Karpas-422 (cell line): ENCODE data around the gene ADRA2B. TPM values are rescaled to one million over a fixed set of nuclear protein-coding genes. Genes with fewer than 3 reads are reported as not detected.

ENCODE experiments used
- DNase-seq: peaks from one replicate; pipeline ENCODE4 v3.0.0-alpha.2; 2015
- H2AFZ ChIP-seq: fragments of 200-600 bp; sonication (generic); 2 replicates; pipeline ENCODE4 v1.6.1; 2014; ENCODE audit warnings: antibody characterized with exemption, low read length, mixed read lengths
- H3K27ac ChIP-seq: fragments of 200-600 bp; sonication (generic); 2 replicates; pipeline ENCODE4 v1.5.1; 2014; ENCODE audit warnings: mild to moderate bottlenecking, low read length, moderate library complexity
- H3K27me3 ChIP-seq: fragments of 200-600 bp; sonication (generic); 2 replicates; pipeline ENCODE4 v1.6.1; 2014; ENCODE audit warnings: low read length, mixed read lengths
- H3K36me3 ChIP-seq: fragments of 200-600 bp; sonication (generic); 2 replicates; pipeline ENCODE4 v1.6.1; 2014; ENCODE audit warnings: low read length, mixed read lengths; ENCODE audit not compliant: insufficient read depth
- H3K4me1 ChIP-seq: fragments of 200-600 bp; sonication (generic); 2 replicates; pipeline ENCODE4 v1.6.1; 2014; ENCODE audit warnings: mild to moderate bottlenecking, low read length, mixed read lengths
- H3K4me2 ChIP-seq: fragments of 200-600 bp; sonication (generic); 2 replicates; pipeline ENCODE4 v1.6.1; 2014; ENCODE audit warnings: low read length, low read depth, mild to moderate bottlenecking; ENCODE audit not compliant: poor library complexity, severe bottlenecking
- H3K4me3 ChIP-seq: fragments of 200-600 bp; sonication (generic); 2 replicates; pipeline ENCODE4 v1.5.1; 2014; ENCODE audit warnings: mild to moderate bottlenecking, antibody characterized with exemption, low read length, mixed read lengths
- H3K79me2 ChIP-seq: fragments of 200-600 bp; sonication (generic); 2 replicates; pipeline ENCODE4 v1.6.1; 2014; ENCODE audit warnings: mild to moderate bottlenecking, low read length, mixed read lengths
- H3K9ac ChIP-seq: fragments of 200-600 bp; sonication (generic); 2 replicates; pipeline ENCODE4 v1.6.0; 2014; ENCODE audit warnings: low read length
- H3K9me2 ChIP-seq: fragments of 200-600 bp; sonication (generic), shearing (Covaris generic); replicated peaks from 2 replicates; pipeline ENCODE4 v1.6.0; 2014; ENCODE audit warnings: mild to moderate bottlenecking, low read length, moderate library complexity; ENCODE audit not compliant: insufficient read depth
- H3K9me3 ChIP-seq: fragments of 300-700, 200-600 bp; sonication (generic); 2 replicates; pipeline ENCODE4 v1.6.1; 2014; ENCODE audit warnings: low read length, mixed read lengths
- H4K20me1 ChIP-seq: fragments of 200-600 bp; sonication (generic); 2 replicates; pipeline ENCODE4 v1.6.1; 2014; ENCODE audit warnings: mild to moderate bottlenecking, antibody characterized with exemption, low read length, low read depth; ENCODE audit not compliant: insufficient read depth
- total RNA-seq: library from RNA; depleted of rRNA; stranded (reverse); fragments of >200 nt; shearing (Covaris generic); gene quantifications from 2 replicates; pipeline ENCODE4 v1.2.3, GENCODE V29; 2014; ENCODE audit warnings: low replicate concordance

ADRA2B gene
- total RNA-seq, 1 experiment from 2014 or later = not detected

- Histone ChIP-seq H3K36me3 (no peaks in the 10 kb centered on the region), H3K27ac (no peak overlapping the region), H3K4me1 (no peaks in the 10 kb centered on the region), H3K9ac (no peak overlapping the region), H3K4me3 (no peak overlapping the region), H3K27me3 (no peaks in the 10 kb centered on the region), H3K9me2 (no peaks in the 10 kb centered on the region), H2AFZ (no peak overlapping the region), H4K20me1 (no peaks in the 10 kb centered on the region), H3K79me2 (no peaks in the 10 kb centered on the region), H3K4me2 (no peak overlapping the region), H3K9me3 (no peaks in the 10 kb centered on the region)
- no peak for DNase-seq
These were observed 19.2 kb upstream of the ADRA2B start for GRCh38 chr2:96135621-96136020.

GRCh38 chr2:96135171-96135570 lies 18.8 kb upstream of the ADRA2B start:
- Histone ChIP-seq H3K36me3 (no peaks in the 10 kb centered on the region), H3K9ac (no peak overlapping the region), H3K79me2 (no peaks in the 10 kb centered on the region), H3K4me1 (no peaks in the 10 kb centered on the region), H3K27me3 (no peaks in the 10 kb centered on the region), H3K27ac (no peak overlapping the region), H2AFZ (no peak overlapping the region), H3K9me2 (no peaks in the 10 kb centered on the region), H3K4me2 (no peak overlapping the region), H3K9me3 (no peaks in the 10 kb centered on the region), H3K4me3 (no peak overlapping the region), H4K20me1 (no peaks in the 10 kb centered on the region)
- no peak for DNase-seq

- no peak for DNase-seq
- Histone ChIP-seq H3K4me1 (no peaks in the 10 kb centered on the region), H3K27me3 (no peaks in the 10 kb centered on the region), H3K36me3 (no peaks in the 10 kb centered on the region), H3K4me2 (no peak overlapping the region), H3K79me2 (no peaks in the 10 kb centered on the region), H4K20me1 (no peaks in the 10 kb centered on the region), H2AFZ (no peak overlapping the region), H3K4me3 (no peak overlapping the region), H3K9ac (no peak overlapping the region), H3K9me2 (no peaks in the 10 kb centered on the region), H3K9me3 (no peaks in the 10 kb centered on the region), H3K27ac (no peak overlapping the region)
These were observed 18.1 kb upstream of the ADRA2B start for GRCh38 chr2:96134421-96134820.

- no peaks in the 10 kb centered on the region for H3K9me3 ChIP-seq
- H4K20me1 ChIP-seq = no peaks in the 10 kb centered on the region
- DNase-seq = no peak
- no peak overlapping the region for H3K4me2 ChIP-seq
- no peak overlapping the region for H3K4me3 ChIP-seq
- H3K36me3 ChIP-seq = no peaks in the 10 kb centered on the region
- no peak overlapping the region for H2AFZ ChIP-seq
- H3K9ac ChIP-seq = no peak overlapping the region
- no peaks in the 10 kb centered on the region for H3K79me2 ChIP-seq
- no peaks in the 10 kb centered on the region for H3K27me3 ChIP-seq
- H3K27ac ChIP-seq = no peak overlapping the region
- H3K9me2 ChIP-seq = no peaks in the 10 kb centered on the region
- no peaks in the 10 kb centered on the region for H3K4me1 ChIP-seq
These were observed 15.7 kb upstream of the ADRA2B start for GRCh38 chr2:96131813-96132745.

GRCh38 chr2:96131152-96131812 lies 14.9 kb upstream of the ADRA2B start:
- no peak overlapping the region for H3K4me3 ChIP-seq
- no peaks in the 10 kb centered on the region for H3K79me2 ChIP-seq
- H3K9me2 ChIP-seq = no peaks in the 10 kb centered on the region
- H3K9ac ChIP-seq = no peak overlapping the region
- H3K4me1 ChIP-seq = no peaks in the 10 kb centered on the region
- no peaks in the 10 kb centered on the region for H3K27me3 ChIP-seq
- no peak for DNase-seq
- H3K9me3 ChIP-seq = no peaks in the 10 kb centered on the region
- H3K36me3 ChIP-seq = no peaks in the 10 kb centered on the region
- no peak overlapping the region for H2AFZ ChIP-seq
- H4K20me1 ChIP-seq = no peaks in the 10 kb centered on the region
- H3K4me2 ChIP-seq = no peak overlapping the region
- no peak overlapping the region for H3K27ac ChIP-seq

DNA sequence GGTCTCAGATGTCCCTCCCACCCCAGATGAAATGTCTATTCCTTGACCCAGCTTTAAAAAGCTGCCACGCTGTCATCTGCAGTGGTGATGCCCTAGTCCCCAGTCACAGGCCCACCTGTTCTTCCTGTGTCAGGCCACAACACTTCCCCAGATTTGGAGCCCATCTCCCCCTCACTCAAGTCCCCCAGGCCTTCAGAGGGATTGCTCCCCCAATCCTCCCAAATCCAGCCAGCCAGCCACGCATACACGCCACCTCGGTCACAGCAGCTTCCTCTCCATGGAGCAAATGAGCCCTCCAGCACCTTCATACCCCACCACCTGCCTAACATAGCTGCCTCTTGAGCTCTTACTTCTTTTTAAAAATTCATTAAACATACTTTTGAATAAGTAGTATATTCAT lies 14.1 kb upstream of the ADRA2B start:
- Histone ChIP-seq H2AFZ (no peak overlapping the region), H3K9me3 (no peaks in the 10 kb centered on the region), H3K27ac (no peak overlapping the region), H3K36me3 (no peaks in the 10 kb centered on the region), H3K4me1 (no peaks in the 10 kb centered on the region), H3K9ac (no peak overlapping the region), H3K4me3 (no peak overlapping the region), H4K20me1 (no peaks in the 10 kb centered on the region), H3K9me2 (no peaks in the 10 kb centered on the region), H3K4me2 (no peak overlapping the region), H3K79me2 (no peaks in the 10 kb centered on the region), H3K27me3 (no peaks in the 10 kb centered on the region)
- DNase-seq = no peak

DNA sequence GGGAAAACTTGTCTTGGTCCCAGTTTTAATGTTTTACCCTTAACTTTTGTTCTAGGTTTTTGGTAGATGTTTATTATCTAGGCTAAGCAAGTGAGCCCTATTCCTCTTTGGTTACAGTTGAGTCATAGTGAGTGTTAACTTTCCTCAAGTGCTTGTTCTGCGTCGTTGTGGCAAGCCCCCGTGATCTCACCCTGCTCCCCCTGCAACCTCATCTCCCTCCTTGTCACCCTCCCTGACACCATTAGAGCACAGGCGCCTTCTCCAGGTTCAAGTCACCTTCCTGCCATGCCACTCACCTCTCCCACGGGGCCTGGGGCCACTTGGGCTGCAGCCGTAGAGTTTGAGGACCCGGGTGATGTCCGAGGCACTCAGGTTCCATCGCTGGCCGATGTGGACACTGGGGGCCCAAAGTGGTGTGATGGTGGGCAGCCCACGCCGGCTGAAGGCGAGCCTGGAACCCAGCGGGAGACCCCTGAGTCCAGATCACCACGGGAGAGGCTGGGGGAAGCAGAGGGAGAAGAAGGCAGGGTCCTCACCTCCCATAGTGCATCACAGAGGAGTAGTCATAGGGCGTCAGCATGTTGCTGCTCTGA lies 13.3 kb upstream of the ADRA2B start:
- H3K27ac ChIP-seq = no peak overlapping the region

GRCh38 chr2:96128456-96128855 lies 12.1 kb upstream of the ADRA2B start:
- Histone ChIP-seq H3K9me3 (no peaks in the 10 kb centered on the region), H3K27me3 (no peaks in the 10 kb centered on the region), H3K79me2 (no peaks in the 10 kb centered on the region), H3K9me2 (no peaks in the 10 kb centered on the region), H3K36me3 (no peaks in the 10 kb centered on the region), H3K4me3 (no peak overlapping the region), H2AFZ (no peak overlapping the region), H3K27ac (no peak overlapping the region), H3K9ac (no peak overlapping the region), H3K4me2 (no peak overlapping the region), H3K4me1 (no peaks in the 10 kb centered on the region), H4K20me1 (no peaks in the 10 kb centered on the region)
- no peak for DNase-seq

More for the DNA sequence above, 13.3 kb upstream of the ADRA2B start:
- H2AFZ ChIP-seq = no peak overlapping the region
- H3K4me2 ChIP-seq = no peak overlapping the region
- H3K36me3 ChIP-seq = no peaks in the 10 kb centered on the region
- no peaks in the 10 kb centered on the region for H3K79me2 ChIP-seq
- no peaks in the 10 kb centered on the region for H3K27me3 ChIP-seq
- H3K9me3 ChIP-seq = no peaks in the 10 kb centered on the region
- no peak for DNase-seq
- no peaks in the 10 kb centered on the region for H3K4me1 ChIP-seq
- H3K4me3 ChIP-seq = no peak overlapping the region
- H3K9me2 ChIP-seq = no peaks in the 10 kb centered on the region
- no peaks in the 10 kb centered on the region for H4K20me1 ChIP-seq
- H3K9ac ChIP-seq = no peak overlapping the region
